Endothelial cell (in vitro differentiated cells): ENCODE measurements around the gene SLC4A8. TPM values are rescaled to one million over a fixed set of nuclear protein-coding genes. Genes with fewer than 3 reads are reported as not detected.

Experiments used
- DNase-seq: peaks from one replicate; pipeline ENCODE4 v3.0.0; 2021; ENCODE audit warnings: low spot score
- H3K27ac Mint-ChIP-seq: one replicate; pipeline ENCODE4 v1.8.0; 2021; ENCODE audit warnings: mixed read lengths, inconsistent platforms; ENCODE audit not compliant: unreplicated experiment
- H3K27me3 Mint-ChIP-seq: one replicate; pipeline ENCODE4 v1.8.0; 2021; ENCODE audit warnings: mild to moderate bottlenecking, moderate library complexity, mixed read lengths, inconsistent platforms; ENCODE audit not compliant: unreplicated experiment
- H3K36me3 Mint-ChIP-seq: one replicate; pipeline ENCODE4 v1.8.0; 2021; ENCODE audit warnings: mild to moderate bottlenecking, low read depth, mixed read lengths, inconsistent platforms; ENCODE audit not compliant: unreplicated experiment
- H3K4me1 Mint-ChIP-seq: one replicate; pipeline ENCODE4 v1.8.0; 2021; ENCODE audit warnings: mild to moderate bottlenecking, mixed read lengths, inconsistent platforms; ENCODE audit not compliant: unreplicated experiment
- H3K4me3 Mint-ChIP-seq: one replicate; pipeline ENCODE4 v1.8.0; 2021; ENCODE audit warnings: mild to moderate bottlenecking, mixed read lengths, inconsistent platforms; ENCODE audit not compliant: unreplicated experiment
- H3K9me3 Mint-ChIP-seq: one replicate; pipeline ENCODE4 v1.8.0; 2021; ENCODE audit warnings: mixed read lengths, inconsistent platforms; ENCODE audit not compliant: unreplicated experiment
- total RNA-seq: library from RNA; stranded (reverse); fragmentation: NEBNext Ultra II Directional; extraction: Animal tissue kit (Norgen Biotek cat#: 25700); gene quantifications from one replicate; pipeline ENCODE4 v1.2.1, GENCODE V29; 2021; ENCODE audit not compliant: unreplicated experiment
- TF ChIP-seq, protein P1 (sequence below): fragments of 200-600 bp; sonication (generic); IDR thresholded peaks from one replicate; pipeline ENCODE4 v1.5.0; 2021; ENCODE audit warnings: antibody characterized with exemption; ENCODE audit not compliant: unreplicated experiment

Gene SLC4A8
- total RNA-seq, 1 donor from 2014 or later, result 16.7 TPM

DNA sequence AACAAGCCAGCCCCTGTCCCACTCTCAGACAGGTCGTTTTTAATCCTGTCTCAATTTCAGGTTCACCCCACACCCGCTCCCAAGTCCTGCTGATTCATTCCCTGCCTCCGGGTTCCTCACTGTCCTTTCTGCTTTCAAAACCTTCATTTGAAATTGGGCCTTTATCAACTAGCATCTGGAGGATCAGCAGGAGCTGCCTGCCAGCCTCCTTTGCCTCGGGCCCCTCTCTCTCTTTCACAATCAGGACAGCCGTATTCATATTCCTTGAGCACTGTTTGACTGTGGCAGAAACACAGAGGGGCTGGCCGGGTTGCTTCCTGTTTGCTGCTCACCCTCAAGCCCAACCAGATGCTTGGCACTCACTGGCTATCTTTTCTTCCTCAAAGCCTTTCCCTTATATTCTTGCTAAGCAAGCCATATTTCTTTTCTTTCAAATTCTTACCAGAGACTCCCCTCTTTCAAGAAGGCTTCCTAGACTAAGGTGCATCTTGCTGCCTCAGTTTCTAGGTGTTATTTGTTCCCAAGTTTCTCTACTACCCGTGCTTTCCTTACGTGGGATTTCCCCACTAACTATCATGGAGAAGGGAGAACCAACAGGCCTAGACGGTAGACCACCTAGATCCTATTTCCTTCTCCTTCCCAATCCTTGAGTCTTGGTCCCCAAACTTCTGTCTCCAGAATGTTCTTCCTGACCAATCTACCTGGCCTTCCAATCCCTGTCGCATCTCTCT lies 36.4 kb upstream of the SLC4A8 start:
- DNase-seq, result no peak
- TF ChIP-seq, protein P1, sequence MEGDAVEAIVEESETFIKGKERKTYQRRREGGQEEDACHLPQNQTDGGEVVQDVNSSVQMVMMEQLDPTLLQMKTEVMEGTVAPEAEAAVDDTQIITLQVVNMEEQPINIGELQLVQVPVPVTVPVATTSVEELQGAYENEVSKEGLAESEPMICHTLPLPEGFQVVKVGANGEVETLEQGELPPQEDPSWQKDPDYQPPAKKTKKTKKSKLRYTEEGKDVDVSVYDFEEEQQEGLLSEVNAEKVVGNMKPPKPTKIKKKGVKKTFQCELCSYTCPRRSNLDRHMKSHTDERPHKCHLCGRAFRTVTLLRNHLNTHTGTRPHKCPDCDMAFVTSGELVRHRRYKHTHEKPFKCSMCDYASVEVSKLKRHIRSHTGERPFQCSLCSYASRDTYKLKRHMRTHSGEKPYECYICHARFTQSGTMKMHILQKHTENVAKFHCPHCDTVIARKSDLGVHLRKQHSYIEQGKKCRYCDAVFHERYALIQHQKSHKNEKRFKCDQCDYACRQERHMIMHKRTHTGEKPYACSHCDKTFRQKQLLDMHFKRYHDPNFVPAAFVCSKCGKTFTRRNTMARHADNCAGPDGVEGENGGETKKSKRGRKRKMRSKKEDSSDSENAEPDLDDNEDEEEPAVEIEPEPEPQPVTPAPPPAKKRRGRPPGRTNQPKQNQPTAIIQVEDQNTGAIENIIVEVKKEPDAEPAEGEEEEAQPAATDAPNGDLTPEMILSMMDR, result no peak
- peaks cover 10% of the 10 kb centered on the region for H3K27me3 Mint-ChIP-seq
- H3K4me3 Mint-ChIP-seq, result no peak overlapping the region
- H3K4me1 Mint-ChIP-seq, result peaks cover 60% of the 10 kb centered on the region
- peaks cover 9% of the 10 kb centered on the region for H3K36me3 Mint-ChIP-seq
- H3K9me3 Mint-ChIP-seq, result no peaks in the 10 kb centered on the region
- peak overlapping the region; percentile 32 for H3K27ac Mint-ChIP-seq

DNA sequence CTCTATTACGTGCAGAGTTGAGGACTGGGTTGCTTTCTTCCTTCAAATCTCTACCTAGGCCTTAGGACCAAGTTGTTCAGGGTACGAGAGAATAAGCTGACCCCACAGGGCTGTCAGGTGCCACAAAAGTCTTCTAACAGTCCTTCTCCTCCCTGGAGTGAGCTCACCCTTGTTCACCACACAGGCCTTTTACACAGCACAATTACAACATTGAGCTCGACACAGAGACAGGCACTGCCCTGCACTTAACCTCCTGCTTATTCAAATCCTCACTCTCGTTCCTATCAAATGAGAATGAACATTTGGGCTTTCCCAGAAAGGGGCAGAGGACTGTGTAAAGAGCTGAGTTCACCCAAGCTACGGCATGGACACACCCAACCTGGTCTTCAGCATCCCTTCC lies 35.8 kb upstream of the SLC4A8 start:
- peaks cover 10% of the 10 kb centered on the region for H3K27me3 Mint-ChIP-seq
- no peak overlapping the region for H3K4me3 Mint-ChIP-seq
- no peak for DNase-seq
- H3K36me3 Mint-ChIP-seq, result peaks cover 9% of the 10 kb centered on the region
- peak overlapping the region; percentile 32 for H3K27ac Mint-ChIP-seq
- H3K4me1 Mint-ChIP-seq, result peaks cover 60% of the 10 kb centered on the region
- TF ChIP-seq, protein P1, result no peak
- no peaks in the 10 kb centered on the region for H3K9me3 Mint-ChIP-seq

- Mint-ChIP-seq H3K27ac (no peak overlapping the region), H3K4me3 (no peak overlapping the region), H3K4me1 (peaks cover 62% of the 10 kb centered on the region), H3K9me3 (no peaks in the 10 kb centered on the region), H3K27me3 (peaks cover 10% of the 10 kb centered on the region), H3K36me3 (peaks cover 9% of the 10 kb centered on the region)
- TF ChIP-seq, protein P1, result no peak
- DNase-seq, result no peak
These were observed 35.2 kb upstream of the SLC4A8 start for GRCh38 chr12:51389302-51389999.

GRCh38 chr12:51390457-51390856 lies 34.2 kb upstream of the SLC4A8 start:
- no peaks in the 10 kb centered on the region for H3K9me3 Mint-ChIP-seq
- H3K4me3 Mint-ChIP-seq, result peak overlapping the region; percentile 91
- TF ChIP-seq, protein P1, result no peak
- no peak for DNase-seq
- peak overlapping the region; percentile 18 for H3K27ac Mint-ChIP-seq
- peaks cover 9% of the 10 kb centered on the region for H3K36me3 Mint-ChIP-seq
- peaks cover 69% of the 10 kb centered on the region for H3K4me1 Mint-ChIP-seq
- peaks cover 10% of the 10 kb centered on the region for H3K27me3 Mint-ChIP-seq

GRCh38 chr12:51390891-51391282 lies 33.7 kb upstream of the SLC4A8 start:
- peaks cover 13% of the 10 kb centered on the region for H3K27me3 Mint-ChIP-seq
- H3K4me1 Mint-ChIP-seq, result peaks cover 71% of the 10 kb centered on the region
- no peaks in the 10 kb centered on the region for H3K9me3 Mint-ChIP-seq
- H3K4me3 Mint-ChIP-seq, result peak overlapping the region; percentile 91
- H3K27ac Mint-ChIP-seq, result no peak overlapping the region
- TF ChIP-seq, protein P1, result no peak
- peaks cover 9% of the 10 kb centered on the region for H3K36me3 Mint-ChIP-seq
- peak; percentile 44 for DNase-seq
